ENCODE measurements around the gene FOXD2. TPM values are rescaled to one million over a fixed set of nuclear protein-coding genes. Genes with fewer than 3 reads are reported as not detected.

The FOXD2 gene
- polyA plus RNA-seq, 3 donors: 6.6 to 9.2 (median 8.0) TPM

GRCh38 chr1:47412437-47412836, 25.4 kb upstream of the FOXD2 start:
- DNase-seq: no peak

- no peak for DNase-seq
These were observed 22.0 kb upstream of the FOXD2 start, which contains the start of gene FOXE3 for GRCh38 chr1:47415728-47416318. Gene FOXE3 (plus strand): TSS chr1:47416285. CDS start chr1:47416316, 31 bp downstream.

GRCh38 chr1:47416319-47417169, 21.3 kb upstream of the FOXD2 start:
- no peak for DNase-seq

GRCh38 chr1:47417170-47418044, 20.4 kb upstream of the FOXD2 start:
- no peak for DNase-seq

- DNase-seq: no peak
These were observed 19.7 kb upstream of the FOXD2 start for GRCh38 chr1:47418122-47418521.

GRCh38 chr1:47418681-47419325, 19.0 kb upstream of the FOXD2 start:
- DNase-seq: no peak

- no peak for DNase-seq
These were observed 17.3 kb upstream of the FOXD2 start for GRCh38 chr1:47420547-47420946.

GRCh38 chr1:47423872-47424271, 14.0 kb upstream of the FOXD2 start:
- DNase-seq: no peak

- no peak for DNase-seq
These were observed 13.4 kb upstream of the FOXD2 start for GRCh38 chr1:47424336-47424982.

- no peak for DNase-seq
These were observed 6.3 kb upstream of the FOXD2 start for GRCh38 chr1:47431534-47431933.

- DNase-seq: peak; percentile 86
These were observed 5.5 kb upstream of the FOXD2 start for GRCh38 chr1:47432071-47433036.

- DNase-seq: no peak
These were observed 4.8 kb upstream of the FOXD2 start for GRCh38 chr1:47433037-47433421.

- DNase-seq: no peak
These were observed 4.3 kb upstream of the FOXD2 start for GRCh38 chr1:47433477-47434050.

- no peak for DNase-seq
These were observed 3.6 kb upstream of the FOXD2 start for GRCh38 chr1:47434051-47434842.

- no peak for DNase-seq
These were observed 2.1 kb upstream of the FOXD2 start for GRCh38 chr1:47435506-47436303.

- no peak for DNase-seq
These were observed 1.4 kb upstream of the FOXD2 start for GRCh38 chr1:47436304-47436978.

- no peak for DNase-seq
These were observed 831 bp upstream of the FOXD2 start for GRCh38 chr1:47436979-47437446.
